Gastroesophageal sphincter (tissue), 3 donors: ENCODE measurements around the gene TRDMT1.

ENCODE experiments used
- EP300 ChIP-seq: sonication (generic); formaldehyde crosslinking; IDR thresholded peaks from one replicate; pipeline ENCODE4 v1.6.1; 2017; ENCODE audit warnings: antibody characterized with exemption, mild to moderate bottlenecking
- POLR2AphosphoS5 ChIP-seq: sonication (generic); formaldehyde crosslinking; IDR thresholded peaks from one replicate; pipeline ENCODE4 v1.6.1; 2017; ENCODE audit warnings: antibody characterized with exemption
- TF ChIP-seq, protein P1 (sequence below), 4 experiments: fragments of 200-600 bp in 2 of 4; fragments of 450-650 bp in 2 of 4; sonication (generic) in 1 of 4; IDR thresholded peaks; one replicate each; pipeline ENCODE4 v1.5.1; 2017 to 2019; ENCODE audit warnings: antibody characterized with exemption in 4 of 4, mild to moderate bottlenecking in 2 of 4, moderate library complexity in 2 of 4

- TF ChIP-seq, protein P1, sequence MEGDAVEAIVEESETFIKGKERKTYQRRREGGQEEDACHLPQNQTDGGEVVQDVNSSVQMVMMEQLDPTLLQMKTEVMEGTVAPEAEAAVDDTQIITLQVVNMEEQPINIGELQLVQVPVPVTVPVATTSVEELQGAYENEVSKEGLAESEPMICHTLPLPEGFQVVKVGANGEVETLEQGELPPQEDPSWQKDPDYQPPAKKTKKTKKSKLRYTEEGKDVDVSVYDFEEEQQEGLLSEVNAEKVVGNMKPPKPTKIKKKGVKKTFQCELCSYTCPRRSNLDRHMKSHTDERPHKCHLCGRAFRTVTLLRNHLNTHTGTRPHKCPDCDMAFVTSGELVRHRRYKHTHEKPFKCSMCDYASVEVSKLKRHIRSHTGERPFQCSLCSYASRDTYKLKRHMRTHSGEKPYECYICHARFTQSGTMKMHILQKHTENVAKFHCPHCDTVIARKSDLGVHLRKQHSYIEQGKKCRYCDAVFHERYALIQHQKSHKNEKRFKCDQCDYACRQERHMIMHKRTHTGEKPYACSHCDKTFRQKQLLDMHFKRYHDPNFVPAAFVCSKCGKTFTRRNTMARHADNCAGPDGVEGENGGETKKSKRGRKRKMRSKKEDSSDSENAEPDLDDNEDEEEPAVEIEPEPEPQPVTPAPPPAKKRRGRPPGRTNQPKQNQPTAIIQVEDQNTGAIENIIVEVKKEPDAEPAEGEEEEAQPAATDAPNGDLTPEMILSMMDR (IDR thresholded peaks at IDR 0.05) = no peak
- TF ChIP-seq EP300 (no peak), POLR2AphosphoS5 (no peak)
Observed at GRCh38 chr10:17120694-17121093, 80.8 kb downstream of the TRDMT1 start.
